B cell (primary cell): Measurements from ENCODE around the gene IFT74.
"Not testable (repeated sequence)": the region's sequence is repeated elsewhere in the genome, so short reads cannot be mapped to it uniquely, and the experiment has no call there.

Source experiments
- CTCF ChIP-seq: fragments of 200-600 bp; IDR thresholded peaks from one replicate; pipeline ENCODE4 v1.8.0; 2022; ENCODE audit warnings: antibody characterized with exemption, mild to moderate bottlenecking
- EZH2 ChIP-seq: IDR thresholded peaks from 2 replicates; pipeline ENCODE4 v1.6.1; 2012; ENCODE audit warnings: borderline replicate concordance, low read depth, mild to moderate bottlenecking, moderate library complexity, low read length; ENCODE audit not compliant: insufficient read depth, poor library complexity, severe bottlenecking

DNA sequence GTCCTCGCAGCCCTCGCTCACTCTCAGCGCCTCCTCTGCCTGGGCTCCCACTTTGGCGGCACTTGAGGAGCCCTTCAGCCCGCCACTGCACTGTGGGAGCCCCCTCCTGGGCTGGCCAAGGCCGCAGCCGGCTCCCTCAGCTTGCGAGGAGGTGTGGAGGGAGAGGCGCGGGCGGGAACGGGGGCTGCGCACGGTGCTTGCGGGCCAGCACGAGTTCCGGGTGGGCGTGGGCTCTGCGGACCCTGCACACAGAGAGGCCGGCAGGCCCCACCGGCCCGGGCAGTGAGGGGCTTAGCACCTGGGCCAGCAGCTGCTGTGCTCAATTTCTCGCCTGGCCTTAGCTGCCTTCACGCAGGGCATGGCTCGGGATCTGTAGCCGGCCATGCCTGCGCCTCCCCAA is 136.3 kb downstream of the IFT74 start:
- TF ChIP-seq CTCF, EZH2: not testable (repeated sequence)
